Activated naive CD4-positive, alpha-beta T cell treated with anti-CD3 and anti-CD28 coated beads, Interleukin-2, amount 50 U/mL, for 16 hours (primary cell): ENCODE data around the gene IQSEC1.

Experiments used
- DNase-seq: peaks from one replicate; pipeline ENCODE4 v3.0.0-alpha.2; 2020

IQSEC1 gene

GRCh38 chr3:12903000-12903800 is 170.0 kb downstream of the IQSEC1 start:
- no peak for DNase-seq

GRCh38 chr3:12902181-12902999 is 170.8 kb downstream of the IQSEC1 start:
- no peak for DNase-seq

GRCh38 chr3:12901623-12902045 is 171.6 kb downstream of the IQSEC1 start:
- no peak for DNase-seq

- no peak for DNase-seq
Observed at GRCh38 chr3:12900885-12901411, 172.3 kb downstream of the IQSEC1 start.

GRCh38 chr3:12898965-12899755 is 174.1 kb downstream of the IQSEC1 start:
- DNase-seq = no peak

GRCh38 chr3:12898290-12898964 is 174.8 kb downstream of the IQSEC1 start:
- no peak for DNase-seq

- DNase-seq = no peak
Observed at GRCh38 chr3:12897381-12898289, 175.6 kb downstream of the IQSEC1 start.

- no peak for DNase-seq
Observed at GRCh38 chr3:12896063-12896985, 176.9 kb downstream of the IQSEC1 start.

- no peak for DNase-seq
Observed at GRCh38 chr3:12895391-12896062, 177.7 kb downstream of the IQSEC1 start.

- no peak for DNase-seq
Observed at GRCh38 chr3:12894629-12895028, 178.6 kb downstream of the IQSEC1 start.

- DNase-seq = no peak
Observed at GRCh38 chr3:12893852-12894251, 179.4 kb downstream of the IQSEC1 start.

- no peak for DNase-seq
Observed at GRCh38 chr3:12893247-12893646, 180.0 kb downstream of the IQSEC1 start.

- no peak for DNase-seq
Observed at GRCh38 chr3:12892840-12893189, 180.4 kb downstream of the IQSEC1 start.

GRCh38 chr3:12891985-12892839 is 181.0 kb downstream of the IQSEC1 start:
- peak; percentile 37 for DNase-seq

GRCh38 chr3:12891391-12891984 is 181.7 kb downstream of the IQSEC1 start:
- DNase-seq = no peak

- no peak for DNase-seq
Observed at GRCh38 chr3:12890610-12891390, 182.4 kb downstream of the IQSEC1 start.

- DNase-seq = no peak
Observed at GRCh38 chr3:12886736-12887135, 186.5 kb downstream of the IQSEC1 start.
